ENCODE results near the gene SLC6A18.

Gene SLC6A18

GRCh38 chr5:1291611-1292080 lies 66.5 kb downstream of the SLC6A18 start:
- TF ChIP-seq, protein P1, sequence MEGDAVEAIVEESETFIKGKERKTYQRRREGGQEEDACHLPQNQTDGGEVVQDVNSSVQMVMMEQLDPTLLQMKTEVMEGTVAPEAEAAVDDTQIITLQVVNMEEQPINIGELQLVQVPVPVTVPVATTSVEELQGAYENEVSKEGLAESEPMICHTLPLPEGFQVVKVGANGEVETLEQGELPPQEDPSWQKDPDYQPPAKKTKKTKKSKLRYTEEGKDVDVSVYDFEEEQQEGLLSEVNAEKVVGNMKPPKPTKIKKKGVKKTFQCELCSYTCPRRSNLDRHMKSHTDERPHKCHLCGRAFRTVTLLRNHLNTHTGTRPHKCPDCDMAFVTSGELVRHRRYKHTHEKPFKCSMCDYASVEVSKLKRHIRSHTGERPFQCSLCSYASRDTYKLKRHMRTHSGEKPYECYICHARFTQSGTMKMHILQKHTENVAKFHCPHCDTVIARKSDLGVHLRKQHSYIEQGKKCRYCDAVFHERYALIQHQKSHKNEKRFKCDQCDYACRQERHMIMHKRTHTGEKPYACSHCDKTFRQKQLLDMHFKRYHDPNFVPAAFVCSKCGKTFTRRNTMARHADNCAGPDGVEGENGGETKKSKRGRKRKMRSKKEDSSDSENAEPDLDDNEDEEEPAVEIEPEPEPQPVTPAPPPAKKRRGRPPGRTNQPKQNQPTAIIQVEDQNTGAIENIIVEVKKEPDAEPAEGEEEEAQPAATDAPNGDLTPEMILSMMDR (conservative IDR thresholded peaks at IDR 0.05; ENCODE audit: low read depth, low read length): no peak
- DNase-seq (ENCODE audit: low read depth): no peak
- no peak overlapping the region for H3K4me3 ChIP-seq (ENCODE audit: low read length)

- no peak overlapping the region for H3K4me3 ChIP-seq (ENCODE audit: low read length)
- DNase-seq (ENCODE audit: low read depth): no peak
- TF ChIP-seq, protein P1 (conservative IDR thresholded peaks at IDR 0.05; ENCODE audit: low read depth, low read length): no peak
Measured at GRCh38 chr5:1292139-1292538, 67.0 kb downstream of the SLC6A18 start.

DNA sequence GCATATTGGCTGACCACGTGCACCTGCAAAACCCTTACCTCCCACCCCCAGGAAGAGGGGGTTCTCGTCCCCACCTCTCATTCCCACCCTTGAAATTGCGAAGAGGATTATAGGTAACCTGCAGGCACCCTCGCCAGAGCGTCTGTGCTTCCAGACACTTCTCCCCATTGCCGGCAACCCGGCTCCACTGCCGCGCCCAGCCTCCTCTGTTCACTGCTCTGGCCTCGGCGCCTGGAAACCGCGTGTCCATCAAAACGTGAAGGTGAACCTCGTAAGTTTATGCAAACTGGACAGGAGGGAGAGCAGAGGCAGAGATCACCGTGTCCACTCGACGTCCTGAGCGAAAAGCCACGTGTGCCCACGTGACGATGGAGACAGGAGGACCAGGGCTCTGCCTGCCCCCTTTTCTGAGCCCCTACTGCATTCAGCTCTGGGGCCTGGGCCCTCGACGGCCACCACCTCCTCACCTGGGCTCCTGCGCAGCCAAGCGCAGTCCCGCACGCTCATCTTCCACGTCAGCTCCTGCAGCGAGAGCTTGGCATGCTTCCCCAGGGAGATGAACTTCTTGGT lies 67.8 kb downstream of the SLC6A18 start:
- no peak for DNase-seq (ENCODE audit: low read depth)

GRCh38 chr5:1293416-1294205 lies 68.4 kb downstream of the SLC6A18 start:
- TF ChIP-seq, protein P1 (conservative IDR thresholded peaks at IDR 0.05; ENCODE audit: low read depth, low read length): no peak
- DNase-seq (ENCODE audit: low read depth): no peak

More for the DNA sequence above, 67.8 kb downstream of the SLC6A18 start:
- TF ChIP-seq, protein P1 (conservative IDR thresholded peaks at IDR 0.05; ENCODE audit: low read depth, low read length): no peak
- H3K4me3 ChIP-seq (ENCODE audit: low read length): no peak overlapping the region

DNA sequence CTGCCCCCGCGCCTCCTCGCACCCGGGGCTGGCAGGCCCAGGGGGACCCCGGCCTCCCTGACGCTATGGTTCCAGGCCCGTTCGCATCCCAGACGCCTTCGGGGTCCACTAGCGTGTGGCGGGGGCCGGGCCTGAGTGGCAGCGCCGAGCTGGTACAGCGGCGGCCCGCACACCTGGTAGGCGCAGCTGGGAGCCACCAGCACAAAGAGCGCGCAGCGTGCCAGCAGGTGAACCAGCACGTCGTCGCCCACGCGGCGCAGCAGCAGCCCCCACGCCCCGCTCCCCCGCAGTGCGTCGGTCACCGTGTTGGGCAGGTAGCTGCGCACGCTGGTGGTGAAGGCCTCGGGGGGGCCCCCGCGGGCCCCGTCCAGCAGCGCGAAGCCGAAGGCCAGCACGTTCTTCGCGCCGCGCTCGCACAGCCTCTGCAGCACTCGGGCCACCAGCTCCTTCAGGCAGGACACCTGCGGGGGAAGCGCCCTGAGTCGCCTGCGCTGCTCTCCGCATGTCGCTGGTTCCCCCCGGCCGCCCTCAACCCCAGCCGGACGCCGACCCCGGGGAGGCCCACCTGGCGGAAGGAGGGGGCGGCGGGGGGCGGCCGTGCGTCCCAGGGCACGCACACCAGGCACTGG lies 69.1 kb downstream of the SLC6A18 start:
- TF ChIP-seq, protein P1 (conservative IDR thresholded peaks at IDR 0.05; ENCODE audit: low read depth, low read length): no peak
- no peak overlapping the region for H3K4me3 ChIP-seq (ENCODE audit: low read length)
- DNase-seq (ENCODE audit: low read depth): no peak

More at GRCh38 chr5:1293416-1294205, 68.4 kb downstream of the SLC6A18 start:
- no peak overlapping the region for H3K4me3 ChIP-seq (ENCODE audit: low read length)

DNA sequence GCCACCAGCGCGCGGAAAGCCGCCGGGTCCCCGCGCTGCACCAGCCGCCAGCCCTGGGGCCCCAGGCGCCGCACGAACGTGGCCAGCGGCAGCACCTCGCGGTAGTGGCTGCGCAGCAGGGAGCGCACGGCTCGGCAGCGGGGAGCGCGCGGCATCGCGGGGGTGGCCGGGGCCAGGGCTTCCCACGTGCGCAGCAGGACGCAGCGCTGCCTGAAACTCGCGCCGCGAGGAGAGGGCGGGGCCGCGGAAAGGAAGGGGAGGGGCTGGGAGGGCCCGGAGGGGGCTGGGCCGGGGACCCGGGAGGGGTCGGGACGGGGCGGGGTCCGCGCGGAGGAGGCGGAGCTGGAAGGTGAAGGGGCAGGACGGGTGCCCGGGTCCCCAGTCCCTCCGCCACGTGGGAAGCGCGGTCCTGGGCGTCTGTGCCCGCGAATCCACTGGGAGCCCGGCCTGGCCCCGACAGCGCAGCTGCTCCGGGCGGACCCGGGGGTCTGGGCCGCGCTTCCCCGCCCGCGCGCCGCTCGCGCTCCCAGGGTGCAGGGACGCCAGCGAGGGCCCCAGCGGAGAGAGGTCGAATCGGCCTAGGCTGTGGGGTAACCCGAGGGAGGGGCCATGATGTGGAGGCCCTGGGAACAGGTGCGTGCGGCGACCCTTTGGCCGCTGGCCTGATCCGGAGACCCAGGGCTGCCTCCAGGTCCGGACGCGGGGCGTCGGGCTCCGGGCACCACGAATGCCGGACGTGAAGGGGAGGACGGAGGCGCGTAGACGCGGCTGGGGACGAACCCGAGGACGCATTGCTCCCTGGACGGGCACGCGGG lies 69.9 kb downstream of the SLC6A18 start, which contains the start of gene TERT:
TSS of gene TERT (minus strand) at position 234 of the 815 bp plus-strand sequence. CDS start at position 155, 79 bp downstream.
- TF ChIP-seq, protein P1 (conservative IDR thresholded peaks at IDR 0.05; ENCODE audit: low read depth, low read length): no peak
- DNase-seq (ENCODE audit: low read depth): no peak
- H3K4me3 ChIP-seq (ENCODE audit: low read length): no peak within 1 kb of the TSS
